ENCODE measurements around the gene OR4X1. TPM values are rescaled to one million over a fixed set of nuclear protein-coding genes. Genes with fewer than 3 reads are reported as not detected.
"Not testable (repeated sequence)": the region's sequence is repeated elsewhere in the genome, so short reads cannot be mapped to it uniquely, and the experiment has no call there.

Gene OR4X1, protein sequence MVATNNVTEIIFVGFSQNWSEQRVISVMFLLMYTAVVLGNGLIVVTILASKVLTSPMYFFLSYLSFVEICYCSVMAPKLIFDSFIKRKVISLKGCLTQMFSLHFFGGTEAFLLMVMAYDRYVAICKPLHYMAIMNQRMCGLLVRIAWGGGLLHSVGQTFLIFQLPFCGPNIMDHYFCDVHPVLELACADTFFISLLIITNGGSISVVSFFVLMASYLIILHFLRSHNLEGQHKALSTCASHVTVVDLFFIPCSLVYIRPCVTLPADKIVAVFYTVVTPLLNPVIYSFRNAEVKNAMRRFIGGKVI
- total RNA-seq: not detected
- not detected for polyA plus RNA-seq (ENCODE audit: insufficient read depth, low read depth, low replicate concordance)
- long read RNA-seq, donor 1: 0 reads
- long read RNA-seq, donor 2: 0 reads

DNA sequence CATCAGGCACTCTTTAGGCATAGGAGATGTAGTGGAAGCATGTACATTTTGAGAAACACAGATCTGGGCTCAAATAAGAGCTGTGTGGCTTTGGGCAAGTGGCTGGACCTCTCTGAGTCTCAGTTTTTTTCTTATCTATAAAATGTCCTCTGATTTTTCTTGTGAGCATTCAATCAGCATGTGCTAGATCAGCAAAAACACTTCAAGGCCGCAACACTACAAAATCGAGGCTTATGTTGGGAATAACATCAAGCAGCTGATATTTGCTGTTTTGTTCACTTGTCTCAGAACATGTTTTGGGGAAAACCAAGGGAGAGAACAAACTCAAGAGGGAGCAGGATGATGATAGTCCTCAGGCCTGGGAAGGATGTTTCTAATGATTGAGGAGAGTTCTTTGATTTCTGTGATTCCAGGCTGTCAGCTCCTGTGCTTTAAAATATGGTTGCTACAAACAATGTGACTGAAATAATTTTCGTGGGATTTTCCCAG, at the start of gene OR4X1:
Gene OR4X1, plus strand, starts transcription at position 439 of the 489 bp plus-strand sequence. Its CDS starts 0 bp downstream, at position 439.
- WGBS, 2 donors: 27 to 32% methylated on average over 3 of the region's 3 CpGs
- DNase-seq: no peak
- TF ChIP-seq POLR2A (IDR thresholded peaks at IDR 0.05): no peak
- TF ChIP-seq, protein P1, sequence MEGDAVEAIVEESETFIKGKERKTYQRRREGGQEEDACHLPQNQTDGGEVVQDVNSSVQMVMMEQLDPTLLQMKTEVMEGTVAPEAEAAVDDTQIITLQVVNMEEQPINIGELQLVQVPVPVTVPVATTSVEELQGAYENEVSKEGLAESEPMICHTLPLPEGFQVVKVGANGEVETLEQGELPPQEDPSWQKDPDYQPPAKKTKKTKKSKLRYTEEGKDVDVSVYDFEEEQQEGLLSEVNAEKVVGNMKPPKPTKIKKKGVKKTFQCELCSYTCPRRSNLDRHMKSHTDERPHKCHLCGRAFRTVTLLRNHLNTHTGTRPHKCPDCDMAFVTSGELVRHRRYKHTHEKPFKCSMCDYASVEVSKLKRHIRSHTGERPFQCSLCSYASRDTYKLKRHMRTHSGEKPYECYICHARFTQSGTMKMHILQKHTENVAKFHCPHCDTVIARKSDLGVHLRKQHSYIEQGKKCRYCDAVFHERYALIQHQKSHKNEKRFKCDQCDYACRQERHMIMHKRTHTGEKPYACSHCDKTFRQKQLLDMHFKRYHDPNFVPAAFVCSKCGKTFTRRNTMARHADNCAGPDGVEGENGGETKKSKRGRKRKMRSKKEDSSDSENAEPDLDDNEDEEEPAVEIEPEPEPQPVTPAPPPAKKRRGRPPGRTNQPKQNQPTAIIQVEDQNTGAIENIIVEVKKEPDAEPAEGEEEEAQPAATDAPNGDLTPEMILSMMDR (IDR thresholded peaks at IDR 0.05): no peak

DNA sequence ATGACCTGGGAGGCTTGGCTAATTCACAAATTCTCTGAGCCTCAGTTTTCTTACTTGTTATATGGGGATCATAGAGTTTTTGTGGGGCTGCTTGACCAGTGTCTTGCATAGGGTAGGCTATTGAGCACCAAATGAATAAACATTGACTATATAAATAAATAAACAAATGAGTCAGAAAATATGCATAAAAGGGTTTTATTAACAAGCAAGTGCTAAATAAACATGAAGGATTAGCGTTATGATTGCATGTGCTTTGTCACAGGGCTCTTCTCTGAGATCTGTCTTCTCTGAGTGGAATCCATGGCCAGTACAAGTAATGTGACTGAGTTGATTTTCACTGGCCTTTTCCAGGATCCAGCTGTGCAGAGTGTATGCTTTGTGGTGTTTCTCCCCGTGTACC, 47.2 kb upstream of the OR4X1 start, which contains the start of gene OR4B1:
Gene OR4B1, plus strand, starts transcription at position 301 of the 400 bp plus-strand sequence. Its CDS starts 0 bp downstream, at position 301.
- intact Hi-C loops (cut with DNase I; ENCODE audit: low total_unique reads): no loop called here

More for the DNA sequence above, at the start of gene OR4X1:
- Histone ChIP-seq H3K27me3 (no peaks in the 10 kb centered on the region), H3K27ac (no peak within 1 kb of the TSS), H3K4me1 (no peaks in the 10 kb centered on the region), H3K4me3 (no peak within 1 kb of the TSS), H3K9me3 (no peaks in the 10 kb centered on the region), H3K36me3 (ENCODE audit: low read depth, missing control alignments) (no peaks in the 10 kb centered on the region)
- intact Hi-C loops (cut with DNase I; ENCODE audit: low total_unique reads): no loop called here

DNA sequence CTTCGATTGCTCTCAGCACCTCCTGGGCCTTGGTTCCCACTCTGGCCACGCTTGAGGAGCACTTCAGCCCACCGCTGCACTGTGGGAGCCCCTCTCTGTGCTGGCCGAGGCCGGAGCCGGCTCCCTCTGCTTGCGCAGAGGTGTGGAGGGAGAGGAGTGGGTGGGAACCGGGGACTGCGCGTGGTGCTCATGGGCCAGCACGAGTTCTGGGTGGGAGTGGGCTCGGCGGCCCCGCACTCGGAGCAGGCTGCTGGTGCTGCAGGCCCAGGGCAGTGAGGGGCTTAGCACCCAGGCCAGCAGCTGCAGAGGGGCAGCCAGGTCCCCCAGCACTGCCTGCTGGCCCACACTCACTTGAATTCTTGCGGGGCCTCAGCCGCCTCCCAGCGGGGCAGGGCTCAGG, 34.9 kb upstream of the OR4X1 start:
- Histone ChIP-seq H3K4me3 (no peak overlapping the region), H3K36me3 (ENCODE audit: low read depth, missing control alignments) (no peaks in the 10 kb centered on the region), H3K4me1 (no peaks in the 10 kb centered on the region), H3K27me3 (no peaks in the 10 kb centered on the region), H3K9me3 (no peaks in the 10 kb centered on the region), H3K27ac (no peak overlapping the region)
- no peak for DNase-seq
- 63 to 80% methylated on average over 2 to 18 of the region's 18 CpGs for WGBS, 2 donors
- intact Hi-C loops (cut with DNase I; ENCODE audit: low total_unique reads): no loop called here
- TF ChIP-seq POLR2A (IDR thresholded peaks at IDR 0.05): no peak
- TF ChIP-seq, protein P1 (IDR thresholded peaks at IDR 0.05): no peak

More for the DNA sequence above, 47.2 kb upstream of the OR4X1 start, which contains the start of gene OR4B1:
- H3K36me3 ChIP-seq (ENCODE audit: low read depth, missing control alignments): no peaks in the 10 kb centered on the region
- H3K27me3 ChIP-seq: no peaks in the 10 kb centered on the region
- no peak for DNase-seq
- H3K9me3 ChIP-seq: no peaks in the 10 kb centered on the region
- TF ChIP-seq, protein P1 (IDR thresholded peaks at IDR 0.05): no peak
- TF ChIP-seq POLR2A (IDR thresholded peaks at IDR 0.05): no peak
- H3K4me1 ChIP-seq: no peaks in the 10 kb centered on the region
- H3K4me3 ChIP-seq: no peak within 1 kb of the TSS
- H3K27ac ChIP-seq: no peak within 1 kb of the TSS
- WGBS, 2 donors: 56 to 61% methylated on average over 2 of the region's 2 CpGs

DNA sequence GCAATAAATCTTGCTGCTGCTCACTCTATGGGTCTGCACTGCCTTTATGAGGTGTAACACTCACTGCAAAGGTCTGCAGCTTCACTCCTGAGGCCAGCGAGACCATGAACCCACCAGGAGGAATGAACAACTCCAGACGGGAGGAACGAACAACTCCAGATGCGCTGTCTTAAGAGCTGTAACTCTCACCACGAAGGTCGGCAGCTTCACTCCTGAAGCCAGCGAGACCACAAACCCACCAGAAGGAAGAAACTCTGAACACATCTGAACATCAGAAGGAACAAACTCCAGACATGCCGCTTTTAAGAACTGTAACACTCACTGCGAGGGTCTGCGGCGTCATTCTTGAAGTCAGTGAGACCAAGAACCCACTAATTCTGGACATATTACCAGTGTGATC, 33.6 kb upstream of the OR4X1 start:
- DNase-seq; intact Hi-C loops (cut with DNase I; ENCODE audit: low total_unique reads); H3K36me3 ChIP-seq (ENCODE audit: low read depth, missing control alignments); H3K4me3 ChIP-seq; H3K9me3 ChIP-seq; H3K4me1 ChIP-seq; H3K27ac ChIP-seq; H3K27me3 ChIP-seq: not testable (repeated sequence)
- WGBS, 2 donors: 72 to 85% methylated on average over 11 of the region's 11 CpGs

DNA sequence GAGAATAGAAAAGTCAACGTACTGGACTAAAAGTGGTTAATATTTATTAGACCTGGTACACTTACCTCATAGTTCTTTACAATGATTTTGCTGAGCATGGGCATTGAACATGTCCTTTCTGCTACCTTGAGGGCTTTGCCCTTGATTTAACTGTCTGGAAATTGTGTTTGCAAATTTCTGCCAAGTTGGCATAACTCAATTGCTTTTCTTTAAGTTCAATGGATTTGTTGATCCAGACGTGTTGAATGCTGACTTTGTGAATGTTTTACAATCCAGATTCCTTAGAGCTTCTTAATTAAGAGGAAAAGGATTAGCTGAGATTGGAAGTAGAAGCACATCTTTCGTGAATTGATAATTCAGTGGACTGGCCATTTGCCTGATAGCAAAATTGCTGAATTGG, 25.9 kb upstream of the OR4X1 start:
- intact Hi-C loops (cut with DNase I; ENCODE audit: low total_unique reads): no loop called here
- WGBS, 2 donors: 20 to 24% methylated on average over 3 of the region's 3 CpGs
- H3K9me3 ChIP-seq: no peaks in the 10 kb centered on the region

More for the DNA sequence above, 25.9 kb upstream of the OR4X1 start:
- H3K4me1 ChIP-seq: no peaks in the 10 kb centered on the region
- no peak for TF ChIP-seq POLR2A (IDR thresholded peaks at IDR 0.05)
- TF ChIP-seq, protein P1 (IDR thresholded peaks at IDR 0.05): no peak
- H3K27me3 ChIP-seq: no peaks in the 10 kb centered on the region
- DNase-seq: no peak
- H3K27ac ChIP-seq: no peak overlapping the region
- no peaks in the 10 kb centered on the region for H3K36me3 ChIP-seq (ENCODE audit: low read depth, missing control alignments)
- H3K4me3 ChIP-seq: no peak overlapping the region

Measured in testis (tissue), 5 donors.